Peyer's patch (tissue), 4 donors: ENCODE data around the gene ANKS1A. TPM values are rescaled to one million over a fixed set of nuclear protein-coding genes. Genes with fewer than 3 reads are reported as not detected.

Source experiments
- DNase-seq, 3 donors: peaks; one replicate each; pipeline ENCODE4 v3.0.0-alpha.2; 2017 to 2019
- H3K27ac ChIP-seq, 4 donors: fragments of 200-600 bp; sonication (generic); one replicate each; pipeline ENCODE4 v1.5.1; 2016 to 2019
- H3K27me3 ChIP-seq, 2 donors: fragments of 200-600 bp; sonication (generic); one replicate each; pipeline ENCODE4 v1.5.1; 2019
- H3K36me3 ChIP-seq, 3 donors: fragments of 200-600 bp; sonication (generic); one replicate each; pipeline ENCODE4 v1.5.1; 2016 to 2019
- H3K4me1 ChIP-seq, 4 donors: fragments of 200-600 bp; sonication (generic); one replicate each; pipeline ENCODE4 v1.5.1; 2016 to 2019
- H3K4me3 ChIP-seq, 4 donors: fragments of 200-600 bp; sonication (generic); 1 replicate in 3 of 4; 2 replicates in 1 of 4; pipeline ENCODE4 v1.5.1; 2016 to 2019; ENCODE audit warnings: mild to moderate bottlenecking in 1 of 4
- H3K9me3 ChIP-seq, 4 donors: fragments of 200-600 bp; sonication (generic); one replicate each; pipeline ENCODE4 v1.5.1; 2016 to 2019; ENCODE audit warnings: mild to moderate bottlenecking in 1 of 4
- POLR2A ChIP-seq, 2 donors: fragments of 450-650 bp; IDR thresholded peaks; one replicate each; pipeline ENCODE4 v1.5.1; 2017; ENCODE audit warnings: antibody characterized with exemption in 2 of 2, mild to moderate bottlenecking in 2 of 2, moderate library complexity in 2 of 2
- total RNA-seq, 4 donors: library from RNA; depleted of rRNA; stranded (reverse); fragments of >200 nt; gene quantifications; one replicate each; pipeline ENCODE4 v1.1.0, GENCODE V29; 2016
- TF ChIP-seq, protein P1 (sequence below), 6 experiments: fragments of 450-650 bp in 4 of 6; fragments of 200-600 bp in 2 of 6; sonication (generic) in 1 of 6; IDR thresholded peaks; one replicate each; pipeline ENCODE4 v1.5.1; 2017 to 2019; ENCODE audit warnings: antibody characterized with exemption in 6 of 6, mild to moderate bottlenecking in 3 of 6, moderate library complexity in 1 of 6

Gene ANKS1A
- total RNA-seq, 4 donors from 2014 or later, result 24.3 to 42.1 (median 31.9) TPM

DNA sequence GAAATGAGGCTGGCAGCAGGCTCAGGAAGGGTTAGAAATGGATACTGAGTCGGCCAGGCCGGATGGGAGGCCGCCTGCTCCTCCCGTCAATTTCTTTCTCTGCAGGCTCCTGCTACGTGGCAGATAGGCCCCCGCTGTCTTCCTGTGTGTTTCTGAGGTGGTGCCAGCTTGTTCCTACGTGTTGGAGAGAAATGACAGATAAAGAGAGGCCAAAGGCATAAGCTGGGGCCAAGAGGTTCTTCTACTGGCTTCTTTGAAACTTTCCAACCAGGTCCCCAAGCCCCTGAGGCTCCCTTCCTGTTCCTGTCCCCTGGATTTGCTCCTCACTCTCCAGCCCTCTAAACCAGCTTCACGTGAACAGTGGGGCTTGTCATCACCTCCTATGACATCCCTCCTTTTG lies 175.2 kb downstream of the ANKS1A start:
- Histone ChIP-seq H3K27me3 (no peaks in the 10 kb centered on the region), H3K4me3 (no peak overlapping the region), H3K36me3 (peaks cover 0 to 69% (median 0%) of the 10 kb centered on the region in 3 donors), H3K9me3 (no peaks in the 10 kb centered on the region), H3K4me1 (no peaks in the 10 kb centered on the region), H3K27ac (peak overlapping the region in 1 of 4 donors; percentile 22)
- no peak for DNase-seq
- no peak for TF ChIP-seq POLR2A (IDR thresholded peaks at IDR 0.05)
- TF ChIP-seq, protein P1, sequence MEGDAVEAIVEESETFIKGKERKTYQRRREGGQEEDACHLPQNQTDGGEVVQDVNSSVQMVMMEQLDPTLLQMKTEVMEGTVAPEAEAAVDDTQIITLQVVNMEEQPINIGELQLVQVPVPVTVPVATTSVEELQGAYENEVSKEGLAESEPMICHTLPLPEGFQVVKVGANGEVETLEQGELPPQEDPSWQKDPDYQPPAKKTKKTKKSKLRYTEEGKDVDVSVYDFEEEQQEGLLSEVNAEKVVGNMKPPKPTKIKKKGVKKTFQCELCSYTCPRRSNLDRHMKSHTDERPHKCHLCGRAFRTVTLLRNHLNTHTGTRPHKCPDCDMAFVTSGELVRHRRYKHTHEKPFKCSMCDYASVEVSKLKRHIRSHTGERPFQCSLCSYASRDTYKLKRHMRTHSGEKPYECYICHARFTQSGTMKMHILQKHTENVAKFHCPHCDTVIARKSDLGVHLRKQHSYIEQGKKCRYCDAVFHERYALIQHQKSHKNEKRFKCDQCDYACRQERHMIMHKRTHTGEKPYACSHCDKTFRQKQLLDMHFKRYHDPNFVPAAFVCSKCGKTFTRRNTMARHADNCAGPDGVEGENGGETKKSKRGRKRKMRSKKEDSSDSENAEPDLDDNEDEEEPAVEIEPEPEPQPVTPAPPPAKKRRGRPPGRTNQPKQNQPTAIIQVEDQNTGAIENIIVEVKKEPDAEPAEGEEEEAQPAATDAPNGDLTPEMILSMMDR (IDR thresholded peaks at IDR 0.05), result no peak

DNA sequence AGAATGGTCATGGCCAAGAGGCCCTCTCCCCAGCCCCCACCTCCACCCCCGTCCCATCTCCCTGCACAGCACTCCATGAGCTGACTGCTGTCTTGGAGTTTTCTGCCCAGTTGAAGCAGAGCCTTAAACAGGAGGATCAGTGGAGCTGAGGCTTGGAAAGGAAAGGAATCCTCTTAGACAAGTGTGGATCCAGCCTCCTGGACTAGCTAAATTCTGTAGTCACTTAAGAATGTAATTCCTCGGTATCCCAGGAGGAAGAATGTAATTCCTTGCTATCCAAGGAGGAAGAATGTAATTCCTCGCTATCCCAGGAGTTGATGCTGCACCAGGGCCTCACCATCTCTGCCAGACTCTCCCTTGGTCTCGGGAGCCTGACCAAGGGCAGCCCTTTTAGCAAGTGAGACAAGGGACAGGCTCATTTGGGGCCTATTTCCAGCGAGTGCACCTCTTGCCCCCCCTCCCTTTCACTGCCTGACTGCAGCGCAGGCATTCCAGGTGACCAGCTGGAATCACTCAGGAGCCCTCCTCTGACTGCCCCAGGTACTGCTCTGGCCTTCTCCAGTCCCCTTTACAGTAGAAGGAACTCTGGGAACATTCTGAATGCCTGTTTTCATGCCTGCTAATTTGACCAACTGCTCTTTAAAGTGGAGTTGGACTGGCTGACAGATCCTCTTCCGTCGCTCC lies 175.8 kb downstream of the ANKS1A start:
- Histone ChIP-seq H3K27me3 (no peaks in the 10 kb centered on the region), H3K4me1 (no peaks in the 10 kb centered on the region), H3K36me3 (peaks cover 0 to 63% (median 0%) of the 10 kb centered on the region in 3 donors), H3K27ac (peak overlapping the region in 1 of 4 donors; percentile 22), H3K9me3 (no peaks in the 10 kb centered on the region), H3K4me3 (no peak overlapping the region)
- DNase-seq, result no peak
- no peak for TF ChIP-seq POLR2A (IDR thresholded peaks at IDR 0.05)
- TF ChIP-seq, protein P1 (IDR thresholded peaks at IDR 0.05), result no peak

DNA sequence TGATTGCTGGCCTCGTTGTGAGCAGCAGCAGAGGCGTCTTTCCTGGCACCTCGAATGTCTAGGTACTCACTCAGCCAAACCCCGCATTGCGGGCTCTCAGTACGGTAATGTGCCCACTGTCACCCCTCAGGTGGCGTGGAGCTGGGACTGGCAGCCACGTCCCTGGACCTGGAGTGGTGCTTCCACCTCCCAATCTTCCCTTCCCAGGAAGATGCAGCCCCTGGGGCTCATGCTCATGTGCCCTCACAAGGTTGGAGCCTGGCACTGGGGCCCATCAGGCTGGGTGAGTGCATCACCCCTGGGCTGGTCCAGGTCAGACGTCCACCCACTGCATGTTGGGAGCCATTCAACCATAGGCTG lies 176.4 kb downstream of the ANKS1A start:
- Histone ChIP-seq H3K9me3 (no peaks in the 10 kb centered on the region), H3K4me3 (no peak overlapping the region), H3K27ac (no peak overlapping the region), H3K27me3 (no peaks in the 10 kb centered on the region), H3K36me3 (peaks cover 0 to 57% (median 0%) of the 10 kb centered on the region in 3 donors), H3K4me1 (no peaks in the 10 kb centered on the region)
- TF ChIP-seq, protein P1 (IDR thresholded peaks at IDR 0.05), result no peak
- no peak for TF ChIP-seq POLR2A (IDR thresholded peaks at IDR 0.05)
- DNase-seq, result no peak

DNA sequence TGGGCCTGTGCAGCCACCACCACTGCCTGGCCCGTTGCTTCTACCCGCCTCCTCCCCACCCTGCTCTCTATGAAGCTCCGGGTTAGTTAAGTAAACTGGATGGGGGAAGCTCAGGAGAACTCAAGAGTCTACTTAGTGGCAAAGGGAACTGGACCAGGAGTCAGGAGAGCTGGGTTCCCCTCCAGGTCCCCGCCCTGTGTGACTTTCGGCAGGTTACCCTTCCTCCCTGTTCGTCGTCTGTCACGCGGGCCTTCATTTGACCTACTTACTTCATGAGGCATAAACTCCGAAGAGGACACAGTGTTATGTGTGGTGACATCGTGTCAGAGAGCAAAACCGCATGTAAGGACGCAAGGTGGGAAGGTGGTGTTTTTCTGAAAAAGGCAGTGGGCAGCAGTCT lies 176.8 kb downstream of the ANKS1A start:
- H3K4me1 ChIP-seq, result no peaks in the 10 kb centered on the region
- TF ChIP-seq, protein P1 (IDR thresholded peaks at IDR 0.05), result no peak
- no peak for TF ChIP-seq POLR2A (IDR thresholded peaks at IDR 0.05)
- H3K27me3 ChIP-seq, result no peaks in the 10 kb centered on the region
- H3K27ac ChIP-seq, result no peak overlapping the region
- H3K9me3 ChIP-seq, result no peaks in the 10 kb centered on the region
- peaks cover 0 to 53% (median 0%) of the 10 kb centered on the region in 3 donors for H3K36me3 ChIP-seq
- no peak for DNase-seq
- no peak overlapping the region for H3K4me3 ChIP-seq

DNA sequence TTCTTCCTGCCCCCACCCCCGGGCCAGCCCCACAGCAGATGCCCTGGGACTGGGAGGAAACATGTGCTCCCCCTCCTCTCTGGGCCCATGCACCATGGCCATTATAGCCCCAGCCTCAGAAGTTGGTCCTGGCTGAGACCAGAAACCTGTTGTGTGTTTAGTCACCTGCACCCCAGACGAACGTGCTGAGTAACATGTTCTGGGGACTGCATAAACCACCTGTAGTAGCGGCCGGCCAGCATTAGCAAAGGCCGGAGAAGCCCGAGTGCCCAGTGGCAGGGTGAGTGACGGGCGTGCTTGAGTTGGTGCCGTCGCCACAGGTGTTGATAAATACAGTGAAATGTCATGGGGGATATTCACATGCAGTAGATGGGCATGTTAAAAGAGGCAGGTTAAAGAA lies 178.2 kb downstream of the ANKS1A start:
- H3K36me3 ChIP-seq, result peaks cover 0 to 56% (median 0%) of the 10 kb centered on the region in 3 donors
- no peak for DNase-seq
- H3K9me3 ChIP-seq, result no peaks in the 10 kb centered on the region
- no peak overlapping the region for H3K27ac ChIP-seq
- H3K4me1 ChIP-seq, result no peaks in the 10 kb centered on the region
- TF ChIP-seq POLR2A (IDR thresholded peaks at IDR 0.05), result no peak
- TF ChIP-seq, protein P1 (IDR thresholded peaks at IDR 0.05), result no peak
- H3K27me3 ChIP-seq, result no peaks in the 10 kb centered on the region
- no peak overlapping the region for H3K4me3 ChIP-seq
